ENCODE data around the gene HMGB4.

HMGB4 gene

DNA sequence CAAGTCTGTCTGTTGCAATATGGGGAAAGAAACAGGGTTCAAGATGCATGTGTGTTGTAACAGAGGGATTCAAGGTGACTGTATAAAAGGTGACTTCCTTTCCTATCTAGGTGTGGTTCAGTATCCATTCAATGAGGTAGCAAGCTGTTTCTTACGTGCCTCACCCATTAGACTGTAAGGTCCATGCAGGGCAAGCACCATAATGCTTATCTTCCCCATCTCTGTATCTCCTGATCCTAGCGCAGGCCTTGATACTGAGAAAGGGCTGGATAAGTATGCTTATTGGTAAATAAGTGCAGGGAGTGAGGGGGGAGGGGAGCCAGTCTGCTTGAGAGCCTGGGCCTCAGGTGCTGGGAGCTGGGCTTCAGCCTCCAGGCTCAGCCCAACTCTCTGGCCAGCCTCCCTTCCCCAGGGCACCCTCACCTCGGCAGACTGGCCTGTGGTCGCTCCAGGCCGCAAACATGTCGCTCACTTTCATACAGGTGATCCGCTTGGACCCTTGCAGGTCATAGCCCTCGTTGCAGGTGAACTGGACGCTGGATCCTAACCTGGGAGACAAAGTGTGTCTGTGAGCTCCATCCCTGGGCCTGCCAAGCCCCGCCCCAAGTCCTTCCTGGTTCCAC, 44.5 kb upstream of the HMGB4 start:
- Histone ChIP-seq H3K36me3 (replicated peaks; ENCODE audit: low read depth, low read length) (no peaks in the 10 kb centered on the region), H3K9ac (ENCODE audit: low read length) (no peak overlapping the region), H3K4me1 (ENCODE audit: low read length) (no peaks in the 10 kb centered on the region), H4K20me1 (ENCODE audit: insufficient read depth, low read length) (no peaks in the 10 kb centered on the region), H3K27ac (ENCODE audit: low read length) (no peak overlapping the region), H3K9me3 (ENCODE audit: insufficient read depth, low read length) (no peaks in the 10 kb centered on the region), H2AFZ (ENCODE audit: low read depth, low read length) (no peak overlapping the region), H3K27me3 (ENCODE audit: low read depth, low read length) (no peaks in the 10 kb centered on the region), H3K4me2 (ENCODE audit: low read length) (no peak overlapping the region), H3K79me2 (ENCODE audit: low read length) (no peaks in the 10 kb centered on the region), H3K4me3 (ENCODE audit: low read length) (no peak overlapping the region)
- TF ChIP-seq EZH2phosphoT487 (IDR thresholded peaks at IDR 0.05; ENCODE audit: low read depth), result no peak
- TF ChIP-seq, protein P1, sequence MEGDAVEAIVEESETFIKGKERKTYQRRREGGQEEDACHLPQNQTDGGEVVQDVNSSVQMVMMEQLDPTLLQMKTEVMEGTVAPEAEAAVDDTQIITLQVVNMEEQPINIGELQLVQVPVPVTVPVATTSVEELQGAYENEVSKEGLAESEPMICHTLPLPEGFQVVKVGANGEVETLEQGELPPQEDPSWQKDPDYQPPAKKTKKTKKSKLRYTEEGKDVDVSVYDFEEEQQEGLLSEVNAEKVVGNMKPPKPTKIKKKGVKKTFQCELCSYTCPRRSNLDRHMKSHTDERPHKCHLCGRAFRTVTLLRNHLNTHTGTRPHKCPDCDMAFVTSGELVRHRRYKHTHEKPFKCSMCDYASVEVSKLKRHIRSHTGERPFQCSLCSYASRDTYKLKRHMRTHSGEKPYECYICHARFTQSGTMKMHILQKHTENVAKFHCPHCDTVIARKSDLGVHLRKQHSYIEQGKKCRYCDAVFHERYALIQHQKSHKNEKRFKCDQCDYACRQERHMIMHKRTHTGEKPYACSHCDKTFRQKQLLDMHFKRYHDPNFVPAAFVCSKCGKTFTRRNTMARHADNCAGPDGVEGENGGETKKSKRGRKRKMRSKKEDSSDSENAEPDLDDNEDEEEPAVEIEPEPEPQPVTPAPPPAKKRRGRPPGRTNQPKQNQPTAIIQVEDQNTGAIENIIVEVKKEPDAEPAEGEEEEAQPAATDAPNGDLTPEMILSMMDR (IDR thresholded peaks at IDR 0.05; ENCODE audit: low read depth, low read length), result no peak

DNA sequence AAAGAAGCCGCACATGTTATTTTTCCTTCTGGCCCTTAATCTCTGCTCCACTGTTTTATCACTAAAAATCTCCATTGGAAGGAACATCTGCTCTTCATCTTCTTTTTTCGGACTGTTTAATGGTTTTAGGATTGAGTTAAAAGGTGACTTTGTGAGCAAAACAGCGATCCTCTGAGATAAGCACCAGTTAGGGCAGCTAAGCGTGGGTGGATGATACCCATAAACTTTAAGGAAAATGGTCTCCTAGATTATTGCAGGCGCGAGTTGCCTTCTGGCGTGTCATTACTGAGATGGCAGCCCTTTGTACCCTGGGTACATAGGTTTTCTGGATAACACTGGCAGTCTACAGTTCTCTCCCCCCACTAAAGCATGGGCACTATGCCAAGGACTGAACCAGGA, 44.0 kb upstream of the HMGB4 start:
- Histone ChIP-seq H3K27me3 (ENCODE audit: low read depth, low read length) (no peaks in the 10 kb centered on the region), H3K4me1 (ENCODE audit: low read length) (no peaks in the 10 kb centered on the region), H3K9ac (ENCODE audit: low read length) (no peak overlapping the region), H4K20me1 (ENCODE audit: insufficient read depth, low read length) (no peaks in the 10 kb centered on the region), H3K4me3 (ENCODE audit: low read length) (no peak overlapping the region), H3K4me2 (ENCODE audit: low read length) (no peak overlapping the region), H3K79me2 (ENCODE audit: low read length) (no peaks in the 10 kb centered on the region), H3K27ac (ENCODE audit: low read length) (no peak overlapping the region), H3K36me3 (replicated peaks; ENCODE audit: low read depth, low read length) (no peaks in the 10 kb centered on the region), H3K9me3 (ENCODE audit: insufficient read depth, low read length) (no peaks in the 10 kb centered on the region), H2AFZ (ENCODE audit: low read depth, low read length) (no peak overlapping the region)
- TF ChIP-seq EZH2phosphoT487 (IDR thresholded peaks at IDR 0.05; ENCODE audit: low read depth), result no peak
- TF ChIP-seq, protein P1 (IDR thresholded peaks at IDR 0.05; ENCODE audit: low read depth, low read length), result no peak

DNA sequence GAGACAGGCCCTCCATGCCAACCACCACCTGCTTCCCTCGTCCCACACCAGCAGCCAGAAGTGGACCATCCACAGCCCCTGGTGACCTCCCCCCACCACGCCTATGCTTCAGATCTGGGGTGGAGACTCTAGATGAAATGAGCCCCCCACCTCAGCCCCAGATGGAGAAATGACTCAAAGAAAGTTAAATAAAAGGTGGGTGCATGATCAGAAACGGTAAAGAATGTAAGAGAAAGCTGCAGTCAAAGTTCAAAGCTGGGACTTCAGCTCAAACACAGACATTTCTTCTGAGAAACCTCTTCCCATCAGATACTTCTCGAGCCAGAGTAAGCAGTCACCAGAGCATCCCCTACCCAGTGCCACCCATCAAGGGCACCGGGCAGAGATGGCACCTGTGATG, 43.1 kb upstream of the HMGB4 start:
- Histone ChIP-seq H2AFZ (ENCODE audit: low read depth, low read length) (no peak overlapping the region), H3K4me1 (ENCODE audit: low read length) (no peaks in the 10 kb centered on the region), H4K20me1 (ENCODE audit: insufficient read depth, low read length) (no peaks in the 10 kb centered on the region), H3K4me3 (ENCODE audit: low read length) (no peak overlapping the region), H3K27me3 (ENCODE audit: low read depth, low read length) (no peaks in the 10 kb centered on the region), H3K4me2 (ENCODE audit: low read length) (no peak overlapping the region), H3K79me2 (ENCODE audit: low read length) (no peaks in the 10 kb centered on the region), H3K27ac (ENCODE audit: low read length) (no peak overlapping the region), H3K36me3 (replicated peaks; ENCODE audit: low read depth, low read length) (no peaks in the 10 kb centered on the region), H3K9me3 (ENCODE audit: insufficient read depth, low read length) (no peaks in the 10 kb centered on the region), H3K9ac (ENCODE audit: low read length) (no peak overlapping the region)
- no peak for TF ChIP-seq EZH2phosphoT487 (IDR thresholded peaks at IDR 0.05; ENCODE audit: low read depth)

DNA sequence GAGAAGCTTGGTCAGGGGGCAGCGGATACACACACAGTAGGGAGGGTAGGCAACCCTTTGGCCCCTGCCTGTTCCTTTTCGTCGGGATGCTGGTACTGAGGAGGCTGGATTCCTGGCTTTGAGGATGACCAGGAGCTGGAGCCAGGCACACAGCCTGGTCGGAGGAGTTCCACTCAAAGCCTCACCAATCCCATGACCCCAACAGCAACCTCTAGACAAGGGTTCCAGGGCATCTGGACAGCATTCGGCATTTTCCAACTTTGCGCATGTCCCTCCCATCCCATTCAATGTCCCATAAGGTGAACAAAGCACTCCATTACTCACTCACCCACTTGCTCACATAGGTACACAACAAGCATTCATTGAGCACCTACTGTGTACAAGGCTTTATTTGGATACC, 42.6 kb upstream of the HMGB4 start:
- Histone ChIP-seq H4K20me1 (ENCODE audit: insufficient read depth, low read length) (no peaks in the 10 kb centered on the region), H3K27me3 (ENCODE audit: low read depth, low read length) (no peaks in the 10 kb centered on the region), H3K4me3 (ENCODE audit: low read length) (no peak overlapping the region), H3K27ac (ENCODE audit: low read length) (no peak overlapping the region), H3K9me3 (ENCODE audit: insufficient read depth, low read length) (no peaks in the 10 kb centered on the region), H3K36me3 (replicated peaks; ENCODE audit: low read depth, low read length) (no peaks in the 10 kb centered on the region), H3K79me2 (ENCODE audit: low read length) (no peaks in the 10 kb centered on the region), H3K9ac (ENCODE audit: low read length) (no peak overlapping the region), H3K4me1 (ENCODE audit: low read length) (no peaks in the 10 kb centered on the region), H2AFZ (ENCODE audit: low read depth, low read length) (no peak overlapping the region), H3K4me2 (ENCODE audit: low read length) (no peak overlapping the region)
- TF ChIP-seq EZH2phosphoT487 (IDR thresholded peaks at IDR 0.05; ENCODE audit: low read depth), result no peak

DNA sequence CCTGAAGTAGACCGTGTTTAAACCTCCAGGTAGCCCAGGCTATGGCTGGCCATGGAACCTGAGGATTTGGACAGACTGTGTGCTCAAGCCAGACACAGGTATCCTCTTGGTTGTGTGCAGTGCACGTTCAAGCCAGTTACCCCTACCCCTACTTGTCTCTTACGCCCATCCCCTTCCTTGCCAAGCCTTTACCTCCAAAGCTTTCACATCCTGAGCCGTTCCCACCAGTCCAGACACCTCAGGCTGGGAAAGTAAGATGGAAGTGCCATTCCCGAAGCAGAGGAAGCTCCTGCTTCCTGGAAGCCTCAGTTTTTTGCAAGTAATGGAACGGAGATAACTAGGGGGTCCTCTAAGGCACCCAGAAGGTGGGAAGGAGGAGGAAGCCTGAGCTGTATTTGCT, 41.5 kb upstream of the HMGB4 start:
- Histone ChIP-seq H3K4me2 (ENCODE audit: low read length) (no peak overlapping the region), H3K4me3 (ENCODE audit: low read length) (no peak overlapping the region), H3K27me3 (ENCODE audit: low read depth, low read length) (no peaks in the 10 kb centered on the region), H4K20me1 (ENCODE audit: insufficient read depth, low read length) (no peaks in the 10 kb centered on the region), H3K79me2 (ENCODE audit: low read length) (no peaks in the 10 kb centered on the region), H3K4me1 (ENCODE audit: low read length) (no peaks in the 10 kb centered on the region), H3K36me3 (replicated peaks; ENCODE audit: low read depth, low read length) (no peaks in the 10 kb centered on the region), H2AFZ (ENCODE audit: low read depth, low read length) (no peak overlapping the region), H3K27ac (ENCODE audit: low read length) (no peak overlapping the region), H3K9me3 (ENCODE audit: insufficient read depth, low read length) (no peaks in the 10 kb centered on the region), H3K9ac (ENCODE audit: low read length) (no peak overlapping the region)
- TF ChIP-seq, protein P1 (IDR thresholded peaks at IDR 0.05; ENCODE audit: low read depth, low read length), result no peak
- no peak for TF ChIP-seq EZH2phosphoT487 (IDR thresholded peaks at IDR 0.05; ENCODE audit: low read depth)

Data from OCI-LY3 (cell line).